OCI-LY3 (cell line): ENCODE results near the gene ARRDC1.

Experiments used
- CTCF ChIP-seq: fragments of 200-600, 300-600 bp; sonication (generic); IDR thresholded peaks from 2 replicates; pipeline ENCODE4 v1.5.1; 2014; ENCODE audit warnings: antibody characterized with exemption, low read length, low read depth
- EZH2phosphoT487 ChIP-seq: fragments of 200-600 bp; shearing (Covaris generic); IDR thresholded peaks from 2 replicates; pipeline ENCODE4 v1.6.1; 2018; ENCODE audit warnings: antibody characterized with exemption, mixed run types, low read depth

GRCh38 chr9:137656416-137656815 is 50.9 kb downstream of the ARRDC1 start:
- TF ChIP-seq CTCF (no peak), EZH2phosphoT487 (no peak)
